Heart right ventricle (tissue), 16 donors: ENCODE measurements around the gene ARMC2. TPM values are rescaled to one million over a fixed set of nuclear protein-coding genes. Genes with fewer than 3 reads are reported as not detected.

ENCODE experiments used
- ATAC-seq, 8 donors: fragments of 200-7000 bp; cut with Tn5 transposase; one replicate each; pipeline ENCODE4 v1.9.1; 2020; ENCODE audit warnings: mild to moderate bottlenecking in 8 of 8, moderate library complexity in 8 of 8, moderate number of reproducible peaks in 1 of 8
- DNase-seq, 2 donors: peaks; one replicate each; pipeline ENCODE4 v3.0.0-alpha.2; 2020
- H3K27ac ChIP-seq, 10 donors: fragments of 200-600 bp; sonication (generic) in 2 of 10; one replicate each; pipeline versions ENCODE4 v1.5.0 to v1.8.0; 2020 to 2022; ENCODE audit warnings: mild to moderate bottlenecking in 3 of 10
- H3K27me3 ChIP-seq, 7 donors: fragments of 200-600 bp; one replicate each; pipeline ENCODE4 v1.8.0; 2021 to 2022; ENCODE audit warnings: mild to moderate bottlenecking in 2 of 7
- H3K36me3 ChIP-seq, 9 donors: fragments of 200-600 bp; sonication (generic) in 1 of 9; one replicate each; pipeline versions ENCODE4 v1.5.0 to v1.8.0; 2020 to 2022; ENCODE audit warnings: mild to moderate bottlenecking in 2 of 9
- H3K4me1 ChIP-seq, 9 donors: fragments of 200-600 bp; sonication (generic) in 1 of 9; one replicate each; pipeline versions ENCODE4 v1.5.0 to v1.8.0; 2020 to 2022; ENCODE audit warnings: mild to moderate bottlenecking in 4 of 9
- H3K4me3 ChIP-seq, 10 donors: fragments of 200-600 bp; sonication (generic) in 2 of 10; one replicate each; pipeline versions ENCODE4 v1.5.0 to v1.8.0; 2020 to 2022; ENCODE audit warnings: mild to moderate bottlenecking in 7 of 10, moderate library complexity in 2 of 10
- H3K9me3 ChIP-seq, 11 donors: fragments of 200-600 bp in 10 of 11; sonication (generic) in 2 of 11; one replicate each; pipeline versions ENCODE4 v1.5.0 to v1.8.0; 2013 to 2022; ENCODE audit warnings: mild to moderate bottlenecking in 2 of 11, control low read depth in 1 of 11, moderate library complexity in 1 of 11
- CTCF ChIP-seq, 9 donors: fragments of 200-600 bp; sonication (generic) in 2 of 9; IDR thresholded peaks; one replicate each; pipeline versions ENCODE4 v1.5.0 to v1.8.0; 2021 to 2022; ENCODE audit warnings: antibody characterized with exemption in 9 of 9, mild to moderate bottlenecking in 5 of 9, moderate library complexity in 1 of 9
- WGBS, 2 donors: extraction: QIAGEN DNeasy Blood & Tissue Kit; methylation state at CpG; one replicate each; pipeline ENCODE4 v1.1.7; 2013; ENCODE audit warnings: inconsistent platforms in 1 of 2; 5-methylcytosine and 5-hydroxymethylcytosine counted together
- intact Hi-C, 10 donors: fragments of 100-400 bp; cut with DNase I; formaldehyde crosslinking; loops; one replicate each; pipeline versions ENCODE4 v1.11.1 to v1.14.2; 2022
- polyA plus RNA-seq, 2 donors: library from polyadenylated mRNA; stranded (reverse); fragments of 200-250 nt; gene quantifications; one replicate each; pipeline ENCODE4 v1.2.3, GENCODE V29; 2013
- total RNA-seq, 10 donors: library from RNA; stranded (reverse); fragmentation: NEBNext Ultra II Directional in 3 of 10; extraction: Animal tissue kit (Norgen Biotek cat#: 25700) in 3 of 10; gene quantifications; one replicate each; pipeline versions ENCODE4 v1.2.1 to v1.2.4, GENCODE V29; 2021 to 2023
- donor health status: Arrhythmogenic right ventricular cardiomyopathy.
- donor health status: ischemic (EF 13 %, LVEDD 7.1; RV severe dilation, severe dysfunction).
- donor health status: healthy with polysubstance abuse.
- donor health status: DM: no; HTN: yes; CAD: no.
- donor health status: DM: no; HTN: no; CAD: no.
- donor health status: ischemic (EF 25% LVEDD 6.9; RV normal size, moderate dysfunction).
- donor health status: ischemic (EF 25% LVEDD 5.7; RV mildly dilated, moderate dysfunction).
- donor health status: healthy.
- donor health status: DM: yes; HTN: yes; CAD: no.
- donor health status: Ischemic cardiomyopathy.
- donor health status: ischemic (EF 35%, LVEDD 5.7; RV mildly dilated, moderate dysfunction).
- donor health status: nonischemic (EF 11% LVEDD 7.7; RV severe dilation, severe dysfunction).
- donor health status: DM: yes; HTN: yes; CAD: no.
- donor health status: PGD.
- donor health status: ischemic (EF 29% LVEDD 5.4; RV normal size, mild dysfunction).
- donor health status: nonischemic (EF 23%, LVEDD 6.1; RV moderate dilation, normal function).

The ARMC2 gene
- total and polyA plus RNA-seq, 12 donors = 2.5 to 16.4 (median 12.3) TPM

- Histone ChIP-seq H3K4me1 (peaks cover 2 to 56% (median 48%) of the 10 kb centered on the region in 9 donors), H3K9me3 (no peaks in the 10 kb centered on the region), H3K27me3 (no peaks in the 10 kb centered on the region), H3K27ac (peak overlapping the region in 1 of 10 donors; percentile 3), H3K4me3 (no peak overlapping the region), H3K36me3 (peaks cover 0 to 84% (median 28%) of the 10 kb centered on the region in 9 donors)
- WGBS, 2 donors = 55 to 68% methylated on average over 3 of the region's 3 CpGs
- intact Hi-C loops = no loop called here
- ATAC-seq (peak in 5 of 8 donors; percentile 25 to 49 (median 38)), DNase-seq (no peak)
- no peak for TF ChIP-seq CTCF (IDR thresholded peaks at IDR 0.05)
Measured at GRCh38 chr6:108998485-108998884, 150.3 kb downstream of the ARMC2 start.

- intact Hi-C loops = no loop called here
- H3K4me3 ChIP-seq = no peak overlapping the region
- no peak for TF ChIP-seq CTCF (IDR thresholded peaks at IDR 0.05)
- H3K27me3 ChIP-seq = no peaks in the 10 kb centered on the region
- no peaks in the 10 kb centered on the region for H3K9me3 ChIP-seq
- peaks cover 0 to 74% (median 20%) of the 10 kb centered on the region in 9 donors for H3K36me3 ChIP-seq
- 51 to 78% methylated on average over 5 of the region's 5 CpGs for WGBS, 2 donors
- ATAC-seq (peak in 1 of 8 donors; percentile 62), DNase-seq (no peak)
- peak overlapping the region in 3 of 10 donors; percentile 13 to 19 (median 17) for H3K27ac ChIP-seq
- H3K4me1 ChIP-seq = peaks cover 2 to 65% (median 56%) of the 10 kb centered on the region in 9 donors
Measured at GRCh38 chr6:108999428-108999827, 151.2 kb downstream of the ARMC2 start.

GRCh38 chr6:109000289-109000688 lies 152.1 kb downstream of the ARMC2 start:
- H3K4me1 ChIP-seq = peaks cover 2 to 74% (median 65%) of the 10 kb centered on the region in 9 donors
- H3K4me3 ChIP-seq = no peak overlapping the region
- TF ChIP-seq CTCF (IDR thresholded peaks at IDR 0.05) = no peak
- no peaks in the 10 kb centered on the region for H3K27me3 ChIP-seq
- H3K36me3 ChIP-seq = peaks cover 0 to 66% (median 14%) of the 10 kb centered on the region in 9 donors
- ATAC-seq (no peak), DNase-seq (no peak)
- H3K27ac ChIP-seq = peak overlapping the region in 2 of 10 donors; percentile 13 to 17
- intact Hi-C loops = loop anchor here in 5 of 10 donors (5.0 to 10.0 kb wide), 7 partner anchors 55 to 375 kb away; partner anchors contain the start of gene ARMC2 (in 1 of the 5)
- no peaks in the 10 kb centered on the region for H3K9me3 ChIP-seq
- WGBS, 2 donors = 91 to 92% methylated on average over 2 of the region's 2 CpGs

GRCh38 chr6:109001291-109001894 lies 153.2 kb downstream of the ARMC2 start:
- H3K4me1 ChIP-seq = peaks cover 2 to 85% (median 71%) of the 10 kb centered on the region in 9 donors
- WGBS, 2 donors = 61% methylated on average over 7 of the region's 7 CpGs
- H3K36me3 ChIP-seq = peaks cover 0 to 56% (median 14%) of the 10 kb centered on the region in 9 donors
- intact Hi-C loops = loop anchor here in 5 of 10 donors (5.0 to 10.0 kb wide), 7 partner anchors 57 to 373 kb away; partner anchors contain the start of gene ARMC2 (in 1 of the 5)
- no peak for DNase-seq
- no peak for TF ChIP-seq CTCF (IDR thresholded peaks at IDR 0.05)
- no peaks in the 10 kb centered on the region for H3K27me3 ChIP-seq
- no peak overlapping the region for H3K4me3 ChIP-seq
- H3K9me3 ChIP-seq = no peaks in the 10 kb centered on the region
- H3K27ac ChIP-seq = peak overlapping the region; percentile 0 to 70 (median 59)
- ATAC-seq = peak in 1 of 8 donors; percentile 4
